Heart left ventricle (tissue), 13 donors: ENCODE data around the gene SRRM5.

Experiments used
- CTCF ChIP-seq, 12 donors: fragments of 200-600 bp; sonication (generic) in 4 of 12; IDR thresholded peaks; one replicate each; pipeline versions ENCODE4 v1.5.0 to v1.8.0; 2018 to 2022; ENCODE audit warnings: antibody characterized with exemption in 12 of 12, mild to moderate bottlenecking in 5 of 12
- POLR2A ChIP-seq, 2 donors: fragments of 450-650 bp; IDR thresholded peaks; one replicate each; pipeline ENCODE4 v1.6.1; 2017; ENCODE audit warnings: antibody characterized with exemption in 2 of 2, mild to moderate bottlenecking in 2 of 2, moderate library complexity in 2 of 2
- donor health status: ischemic (EF 13 %, LVEDD 7.1; RV severe dilation, severe dysfunction).
- donor health status: DM: no; HTN: yes; CAD: no.
- donor health status: DM: no; HTN: no; CAD: no.
- donor health status: ischemic (EF 25% LVEDD 6.9; RV normal size, moderate dysfunction).
- donor health status: ischemic (EF 25% LVEDD 5.7; RV mildly dilated, moderate dysfunction).
- donor health status: ischemic (EF 35%, LVEDD 5.7; RV mildly dilated, moderate dysfunction).
- donor health status: nonischemic (EF 11% LVEDD 7.7; RV severe dilation, severe dysfunction).
- donor health status: DM: yes; HTN: yes; CAD: no.
- donor health status: PGD.
- donor health status: ischemic (EF 29% LVEDD 5.4; RV normal size, mild dysfunction).
- donor health status: nonischemic (EF 23%, LVEDD 6.1; RV moderate dilation, normal function).

- TF ChIP-seq CTCF (IDR thresholded peaks at IDR 0.05) (no peak), POLR2A (IDR thresholded peaks at IDR 0.05) (peak in 1 of 2 donors; percentile 57)
Observed at GRCh38 chr19:43575156-43575950, 36.5 kb upstream of the SRRM5 start, which contains the start of the genes PINLYP and XRCC1.
